HL-60 (cell line): ENCODE data around the gene CTBP2.

Experiments used
- CTCF ChIP-seq: IDR thresholded peaks from one replicate; pipeline ENCODE4 v1.5.1; 2011; ENCODE audit warnings: low read length, control low read depth, inconsistent platforms; ENCODE audit not compliant: insufficient read depth
- POLR2AphosphoS5 ChIP-seq: IDR thresholded peaks from 2 replicates; pipeline ENCODE4 v1.6.1; 2012; ENCODE audit warnings: low read depth
- SPI1 ChIP-seq: IDR thresholded peaks from 2 replicates; pipeline ENCODE4 v1.6.1; 2012; ENCODE audit warnings: low read depth, mild to moderate bottlenecking, borderline replicate concordance

GRCh38 chr10:125011926-125012705, 148.2 kb downstream of the CTBP2 start:
- TF ChIP-seq CTCF: no peak
- no peak for TF ChIP-seq POLR2AphosphoS5
- TF ChIP-seq SPI1: no peak
